ENCODE results near the gene SPTLC3. TPM values are rescaled to one million over a fixed set of nuclear protein-coding genes. Genes with fewer than 3 reads are reported as not detected.

Gene SPTLC3
- total and polyA plus RNA-seq, 2 of the 13 experiments (the other 11 are each of a cell fraction or from before 2014, with no cell fraction given), result 20.5 to 95.6 TPM

GRCh38 chr20:12984069-12984765, 24.6 kb upstream of the SPTLC3 start:
- H3K4me1 ChIP-seq (ENCODE audit: insufficient read depth, low read length), result peaks cover 12% of the 10 kb centered on the region
- intact Hi-C loops (cut with micrococcal nuclease; ENCODE audit: unreplicated experiment), result no loop called here

GRCh38 chr20:12984863-12985262, 23.9 kb upstream of the SPTLC3 start:
- Histone ChIP-seq H3K36me3 (replicated peaks in 1 of 2; ENCODE audit: control insufficient read depth in 1 of 2, insufficient read depth in 2 of 2, low read length in 2 of 2) (no peaks in the 10 kb centered on the region), H3K4me2 (ENCODE audit: low read depth, low read length) (no peak overlapping the region), H3K27ac (ENCODE audit: extremely low read length, insufficient read depth, low read length) (no peak overlapping the region), H3K27me3 (ENCODE audit: control insufficient read depth in 1 of 2, insufficient read depth in 2 of 2, low read length in 2 of 2) (no peaks in the 10 kb centered on the region), H4K20me1 (ENCODE audit: insufficient read depth, low read length) (no peaks in the 10 kb centered on the region), H2AFZ (ENCODE audit: low read length) (no peak overlapping the region), H3K9me3 (ENCODE audit: low read length) (peaks cover 4% of the 10 kb centered on the region), H3K4me3 (replicated peaks in 1 of 3; ENCODE audit: insufficient read depth in 1 of 3, low read depth in 2 of 3, low read length in 3 of 3) (no peak overlapping the region), H3K9ac (ENCODE audit: insufficient read depth, low read depth, low read length) (no peak overlapping the region), H3K4me1 (ENCODE audit: insufficient read depth, low read length) (peaks cover 6% of the 10 kb centered on the region), H3K79me2 (ENCODE audit: insufficient read depth, low read length) (no peaks in the 10 kb centered on the region)
- ATAC-seq (no peak), FAIRE-seq (no peak), DNase-seq (ENCODE audit: low spot score) (no peak)
- in situ Hi-C loops (cut with HindIII; ENCODE audit: extremely low pct_ligation_motif_present, low pct_unique_long_range_greater_than_20kb) (no loop called here), intact Hi-C loops (cut with micrococcal nuclease; ENCODE audit: unreplicated experiment) (no loop called here)
- WGBS (ENCODE audit: low lambda C conversion rate), result 87% methylated on average over 2 of the region's 2 CpGs
- TF ChIP-seq FOSL2 (CRISPR knock-in tag; IDR thresholded peaks at IDR 0.05), result peak; percentile 42; the same call in 1 of the 2 replicates
- no peak for TF ChIP-seq TSC22D2 (CRISPR knock-in tag; IDR thresholded peaks at IDR 0.05; ENCODE audit: borderline replicate concordance)
- 0 out of 2 replicates have a peak, but pooled peaks have one; percentile 15 for TF ChIP-seq ZNF12 (CRISPR knock-in tag; IDR thresholded peaks at IDR 0.05)
- no peak for TF ChIP-seq SP4 (CRISPR knock-in tag; IDR thresholded peaks at IDR 0.05)
- no peak for TF ChIP-seq ARHGAP35 (CRISPR knock-in tag; IDR thresholded peaks at IDR 0.05; ENCODE audit: borderline replicate concordance)
- peak; percentile 79 for TF ChIP-seq ZNF652 (CRISPR knock-in tag; IDR thresholded peaks at IDR 0.05; ENCODE audit: borderline replicate concordance, low read depth)
- TF ChIP-seq ZNF674 (CRISPR knock-in tag; IDR thresholded peaks at IDR 0.05; ENCODE audit: low read depth), result no peak
- no peak for TF ChIP-seq ZNF496 (CRISPR knock-in tag; IDR thresholded peaks at IDR 0.05; ENCODE audit: insufficient replicate concordance)
- TF ChIP-seq PRMT3 (CRISPR knock-in tag; IDR thresholded peaks at IDR 0.05; ENCODE audit: borderline replicate concordance, low read depth), result no peak
- ChIA-PET POLR2A (no interaction called here), CTCF (ENCODE audit: low intra/inter-chr PET ratio, low total read pairs) (no interaction called here)
- no TSS peak for BruUV-seq (replicated peaks)

More at GRCh38 chr20:12984069-12984765, 24.6 kb upstream of the SPTLC3 start:
- no peak overlapping the region for H3K27ac ChIP-seq (ENCODE audit: extremely low read length, insufficient read depth, low read length)
- no peaks in the 10 kb centered on the region for H3K36me3 ChIP-seq (replicated peaks in 1 of 2; ENCODE audit: control insufficient read depth in 1 of 2, insufficient read depth in 2 of 2, low read length in 2 of 2)
- no peaks in the 10 kb centered on the region for H4K20me1 ChIP-seq (ENCODE audit: insufficient read depth, low read length)
- no peaks in the 10 kb centered on the region for H3K27me3 ChIP-seq (ENCODE audit: control insufficient read depth in 1 of 2, insufficient read depth in 2 of 2, low read length in 2 of 2)
- no peak overlapping the region for H3K4me3 ChIP-seq (replicated peaks in 1 of 3; ENCODE audit: insufficient read depth in 1 of 3, low read depth in 2 of 3, low read length in 3 of 3)
- H2AFZ ChIP-seq (ENCODE audit: low read length), result no peak overlapping the region
- peaks cover 4% of the 10 kb centered on the region for H3K9me3 ChIP-seq (ENCODE audit: low read length)
- no TSS peak for BruUV-seq (replicated peaks)
- no peak for TF ChIP-seq NR3C1 (CRISPR knock-in tag; IDR thresholded peaks at IDR 0.05)
- TF ChIP-seq TOE1 (CRISPR knock-in tag; IDR thresholded peaks at IDR 0.05), result no peak
- no peak for TF ChIP-seq JUND (CRISPR knock-in tag; IDR thresholded peaks at IDR 0.05)
- 0 out of 2 replicates have a peak, but pooled peaks have one; percentile 9 for TF ChIP-seq SMC3 (IDR thresholded peaks at IDR 0.05; ENCODE audit: low read length)
- no peak for TF ChIP-seq ZNF354B (CRISPR knock-in tag; IDR thresholded peaks at IDR 0.05)
- peak; percentile 96 for TF ChIP-seq CEBPG (CRISPR knock-in tag; IDR thresholded peaks at IDR 0.05)
- TF ChIP-seq, protein P1, sequence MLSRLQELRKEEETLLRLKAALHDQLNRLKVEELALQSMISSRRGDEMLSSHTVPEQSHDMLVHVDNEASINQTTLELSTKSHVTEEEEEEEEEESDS (CRISPR knock-in tag; IDR thresholded peaks at IDR 0.05; ENCODE audit: borderline replicate concordance), result no peak
- TF ChIP-seq NR0B2 (CRISPR knock-in tag; IDR thresholded peaks at IDR 0.05), result no peak
- TF ChIP-seq FOSL2 (CRISPR knock-in tag; IDR thresholded peaks at IDR 0.05), result no peak
- peak; percentile 98; the same call in 1 of the 2 replicates for TF ChIP-seq CEBPB (IDR thresholded peaks at IDR 0.05; ENCODE audit: borderline replicate concordance, low read depth, low read length)
- CTCF ChIA-PET (ENCODE audit: low intra/inter-chr PET ratio, low total read pairs), result no interaction called here
- FAIRE-seq (no peak), ATAC-seq (no peak), DNase-seq (ENCODE audit: low spot score) (no peak)
- no peak overlapping the region for H3K9ac ChIP-seq (ENCODE audit: insufficient read depth, low read depth, low read length)
- no peak overlapping the region for H3K4me2 ChIP-seq (ENCODE audit: low read depth, low read length)
- WGBS (ENCODE audit: low lambda C conversion rate), result 94% methylated on average over 2 of the region's 2 CpGs
- no peaks in the 10 kb centered on the region for H3K79me2 ChIP-seq (ENCODE audit: insufficient read depth, low read length)
- POLR2A ChIA-PET, result interaction anchor here (1.0 to 1.1 kb wide), 2 partner anchors 26 to 117 kb away, joined by 3 read pairs; no protein-coding TSS in a partner anchor
- in situ Hi-C loops (cut with HindIII; ENCODE audit: extremely low pct_ligation_motif_present, low pct_unique_long_range_greater_than_20kb), result no loop called here
